GM18511 (cell line): ENCODE data around the gene CYFIP2.

Source experiments
- ATAC-seq: cut with Tn5 transposase; IDR thresholded peaks from one replicate; pipeline ENCODE4 v1.9.1; 2021; ENCODE audit warnings: mild to moderate bottlenecking, moderate library complexity; ENCODE audit not compliant: unreplicated experiment

CYFIP2 gene

GRCh38 chr5:157285310-157286035 lies 19.6 kb downstream of the CYFIP2 start:
- ATAC-seq, result no peak

GRCh38 chr5:157286761-157287211 lies 20.9 kb downstream of the CYFIP2 start:
- ATAC-seq, result no peak

- ATAC-seq, result no peak
Observed at GRCh38 chr5:157288405-157289163, 22.7 kb downstream of the CYFIP2 start.

GRCh38 chr5:157289164-157289819 lies 23.4 kb downstream of the CYFIP2 start:
- no peak for ATAC-seq

- ATAC-seq, result no peak
Observed at GRCh38 chr5:157290156-157290980, 24.4 kb downstream of the CYFIP2 start.

- ATAC-seq, result peak; percentile 98
Observed at GRCh38 chr5:157290981-157291711, 25.2 kb downstream of the CYFIP2 start.

GRCh38 chr5:157292599-157292998 lies 26.7 kb downstream of the CYFIP2 start:
- no peak for ATAC-seq

GRCh38 chr5:157294407-157295091 lies 28.6 kb downstream of the CYFIP2 start:
- ATAC-seq, result no peak

- ATAC-seq, result no peak
Observed at GRCh38 chr5:157295247-157295646, 29.3 kb downstream of the CYFIP2 start.

GRCh38 chr5:157300564-157300963 lies 34.6 kb downstream of the CYFIP2 start:
- ATAC-seq, result no peak

GRCh38 chr5:157301066-157301465 lies 35.1 kb downstream of the CYFIP2 start:
- ATAC-seq, result no peak

GRCh38 chr5:157303023-157303422 lies 37.1 kb downstream of the CYFIP2 start:
- ATAC-seq, result no peak

- ATAC-seq, result no peak
Observed at GRCh38 chr5:157303667-157304327, 37.9 kb downstream of the CYFIP2 start.

GRCh38 chr5:157306081-157306480 lies 40.2 kb downstream of the CYFIP2 start:
- ATAC-seq, result no peak

- ATAC-seq, result no peak
Observed at GRCh38 chr5:157306692-157307471, 41.0 kb downstream of the CYFIP2 start.

GRCh38 chr5:157308836-157309465 lies 43.0 kb downstream of the CYFIP2 start:
- ATAC-seq, result peak; percentile 46

GRCh38 chr5:157309796-157310195 lies 43.9 kb downstream of the CYFIP2 start:
- ATAC-seq, result no peak

- ATAC-seq, result no peak
Observed at GRCh38 chr5:157311595-157311994, 45.7 kb downstream of the CYFIP2 start.
